Measurements from ENCODE around the gene CLCA4. TPM values are rescaled to one million over a fixed set of nuclear protein-coding genes. Genes with fewer than 3 reads are reported as not detected.

The CLCA4 gene
- total and polyA plus RNA-seq, 3 experiments from 2014 or later = not detected

- ChIA-PET CTCF (no interaction called here), POLR2A (no interaction called here)
- no peaks in the 10 kb centered on the region for H3K36me3 Mint-ChIP-seq
- H3K9me3 ChIP-seq (ENCODE audit: low read length) = no peaks in the 10 kb centered on the region
- H3K4me1 ChIP-seq (ENCODE audit: insufficient read depth, low read length) = no peaks in the 10 kb centered on the region
- H3K4me3 ChIP-seq (ENCODE audit: low read length) = no peak overlapping the region
- no peak overlapping the region for H3K27ac Mint-ChIP-seq
- no peaks in the 10 kb centered on the region for H3K9me3 Mint-ChIP-seq
- H3K27me3 ChIP-seq (ENCODE audit: insufficient read depth, low read length, poor library complexity, severe bottlenecking) = peaks cover 12% of the 10 kb centered on the region
- no peak for DNase-seq
- no peak overlapping the region for H3K4me3 Mint-ChIP-seq
- no peaks in the 10 kb centered on the region for H3K36me3 ChIP-seq (ENCODE audit: insufficient read depth, low read length)
- no peak overlapping the region for H3K27ac ChIP-seq (ENCODE audit: low read depth, low read length)
- no peaks in the 10 kb centered on the region for H3K4me1 Mint-ChIP-seq
- H3K27me3 Mint-ChIP-seq = peaks cover 11 to 54% of the 10 kb centered on the region in 2 donors
Measured at GRCh38 chr1:86541859-86542258, 5.0 kb upstream of the CLCA4 start.

- Mint-ChIP-seq H3K4me1 (no peaks in the 10 kb centered on the region), H3K4me3 (no peak overlapping the region), H3K9me3 (no peaks in the 10 kb centered on the region), H3K27me3 (peaks cover 11 to 49% of the 10 kb centered on the region in 2 donors), H3K27ac (no peak overlapping the region), H3K36me3 (no peaks in the 10 kb centered on the region)
- Histone ChIP-seq H3K4me1 (ENCODE audit: insufficient read depth, low read length) (no peaks in the 10 kb centered on the region), H3K36me3 (ENCODE audit: insufficient read depth, low read length) (no peaks in the 10 kb centered on the region), H3K9me3 (ENCODE audit: low read length) (no peaks in the 10 kb centered on the region), H3K27ac (ENCODE audit: low read depth, low read length) (no peak overlapping the region), H3K27me3 (ENCODE audit: insufficient read depth, low read length, poor library complexity, severe bottlenecking) (peaks cover 8% of the 10 kb centered on the region), H3K4me3 (ENCODE audit: low read length) (no peak overlapping the region)
- ChIA-PET CTCF (no interaction called here), POLR2A (no interaction called here)
- no peak for DNase-seq
Measured at GRCh38 chr1:86542631-86543030, 4.2 kb upstream of the CLCA4 start.

- no peaks in the 10 kb centered on the region for H3K36me3 ChIP-seq (ENCODE audit: insufficient read depth, low read length)
- peaks cover 5 to 7% of the 10 kb centered on the region in 2 donors for H3K27me3 Mint-ChIP-seq
- H3K4me1 ChIP-seq (ENCODE audit: insufficient read depth, low read length) = no peaks in the 10 kb centered on the region
- H3K27ac ChIP-seq (ENCODE audit: low read depth, low read length) = no peak overlapping the region
- H3K27me3 ChIP-seq (ENCODE audit: insufficient read depth, low read length, poor library complexity, severe bottlenecking) = peaks cover 4% of the 10 kb centered on the region
- no peaks in the 10 kb centered on the region for H3K9me3 ChIP-seq (ENCODE audit: low read length)
- CTCF ChIA-PET = no interaction called here
- H3K4me3 Mint-ChIP-seq = no peak overlapping the region
- no peaks in the 10 kb centered on the region for H3K9me3 Mint-ChIP-seq
- H3K36me3 Mint-ChIP-seq = no peaks in the 10 kb centered on the region
- H3K27ac Mint-ChIP-seq = no peak overlapping the region
- DNase-seq = no peak
- no peaks in the 10 kb centered on the region for H3K4me1 Mint-ChIP-seq
- POLR2A ChIA-PET = no interaction called here
- H3K4me3 ChIP-seq (ENCODE audit: low read length) = no peak overlapping the region
Measured at GRCh38 chr1:86548839-86549238, 2.0 kb downstream of the CLCA4 start.

DNA sequence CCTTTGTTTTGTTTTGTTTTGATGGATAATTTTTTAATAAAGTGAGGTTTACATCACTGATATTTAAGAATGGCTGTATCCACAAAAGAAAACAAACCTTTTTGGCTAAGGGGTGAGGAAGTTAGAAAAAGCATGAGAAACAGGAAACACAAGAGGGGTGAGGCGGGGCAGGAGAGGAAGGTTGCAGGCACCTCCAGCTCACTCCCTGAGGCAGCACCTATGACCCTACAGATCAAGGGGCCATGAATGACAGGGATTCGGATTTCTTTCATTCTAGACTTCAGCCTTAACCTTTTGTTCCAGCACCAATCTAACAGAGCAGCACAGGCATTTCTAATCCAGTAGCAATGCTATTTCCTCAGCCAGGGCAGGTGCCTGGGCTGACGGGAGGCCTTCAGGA, 4.4 kb downstream of the CLCA4 start:
- no peak for DNase-seq
- peaks cover 0 to 7% (median 0%) of the 10 kb centered on the region in 5 donors for H3K9me3 Mint-ChIP-seq
- Histone ChIP-seq H3K4me3 (ENCODE audit: low read length) (no peak overlapping the region), H3K4me1 (ENCODE audit: insufficient read depth, low read length) (no peaks in the 10 kb centered on the region), H3K27ac (ENCODE audit: low read depth, low read length) (no peak overlapping the region), H3K27me3 (ENCODE audit: insufficient read depth, low read length, poor library complexity, severe bottlenecking) (no peaks in the 10 kb centered on the region), H3K9me3 (ENCODE audit: low read length) (no peaks in the 10 kb centered on the region), H3K36me3 (ENCODE audit: insufficient read depth, low read length) (no peaks in the 10 kb centered on the region)
- peaks cover 0 to 2% of the 10 kb centered on the region in 2 donors for H3K27me3 Mint-ChIP-seq
- no peaks in the 10 kb centered on the region for H3K4me1 Mint-ChIP-seq
- ChIA-PET CTCF (no interaction called here), POLR2A (no interaction called here)
- no peak overlapping the region for H3K27ac Mint-ChIP-seq
- no peak overlapping the region for H3K4me3 Mint-ChIP-seq
- no peaks in the 10 kb centered on the region for H3K36me3 Mint-ChIP-seq

GRCh38 chr1:86552376-86552775, 5.5 kb downstream of the CLCA4 start:
- H3K27me3 Mint-ChIP-seq = peaks cover 4 to 8% of the 10 kb centered on the region in 2 donors
- no peaks in the 10 kb centered on the region for H3K36me3 ChIP-seq (ENCODE audit: insufficient read depth, low read length)
- CTCF ChIA-PET = no interaction called here
- H3K36me3 Mint-ChIP-seq = peaks cover 0 to 1% (median 0%) of the 10 kb centered on the region in 3 donors
- H3K9me3 Mint-ChIP-seq = peaks cover 0 to 9% (median 0%) of the 10 kb centered on the region in 5 donors
- DNase-seq = no peak
- H3K4me1 Mint-ChIP-seq = no peaks in the 10 kb centered on the region
- no peaks in the 10 kb centered on the region for H3K27me3 ChIP-seq (ENCODE audit: insufficient read depth, low read length, poor library complexity, severe bottlenecking)
- no peaks in the 10 kb centered on the region for H3K9me3 ChIP-seq (ENCODE audit: low read length)
- no peaks in the 10 kb centered on the region for H3K4me1 ChIP-seq (ENCODE audit: insufficient read depth, low read length)
- H3K27ac Mint-ChIP-seq = no peak overlapping the region
- H3K4me3 ChIP-seq (ENCODE audit: low read length) = no peak overlapping the region
- H3K4me3 Mint-ChIP-seq = no peak overlapping the region
- no peak overlapping the region for H3K27ac ChIP-seq (ENCODE audit: low read depth, low read length)
- POLR2A ChIA-PET = no interaction called here

- H3K27ac ChIP-seq (ENCODE audit: low read depth, low read length) = no peak overlapping the region
Measured at GRCh38 chr1:86557739-86558138, 10.9 kb downstream of the CLCA4 start.

GRCh38 chr1:86563849-86564248, 17.0 kb downstream of the CLCA4 start:
- Mint-ChIP-seq H3K9me3 (peaks cover 0 to 10% (median 6%) of the 10 kb centered on the region in 5 donors), H3K4me3 (no peak overlapping the region), H3K4me1 (no peaks in the 10 kb centered on the region), H3K27me3 (peaks cover 8 to 40% of the 10 kb centered on the region in 2 donors), H3K36me3 (peaks cover 0 to 3% (median 0%) of the 10 kb centered on the region in 3 donors), H3K27ac (no peak overlapping the region)
- Histone ChIP-seq H3K9me3 (ENCODE audit: low read length) (no peaks in the 10 kb centered on the region), H3K36me3 (ENCODE audit: insufficient read depth, low read length) (no peaks in the 10 kb centered on the region), H3K27ac (ENCODE audit: low read depth, low read length) (no peak overlapping the region), H3K27me3 (ENCODE audit: insufficient read depth, low read length, poor library complexity, severe bottlenecking) (no peaks in the 10 kb centered on the region), H3K4me3 (ENCODE audit: low read length) (no peak overlapping the region), H3K4me1 (ENCODE audit: insufficient read depth, low read length) (no peaks in the 10 kb centered on the region)
- ChIA-PET CTCF (no interaction called here), POLR2A (no interaction called here)
- no peak for DNase-seq

More at GRCh38 chr1:86557739-86558138, 10.9 kb downstream of the CLCA4 start:
- Histone ChIP-seq H3K9me3 (ENCODE audit: low read length) (no peaks in the 10 kb centered on the region), H3K4me3 (ENCODE audit: low read length) (no peak overlapping the region), H3K36me3 (ENCODE audit: insufficient read depth, low read length) (no peaks in the 10 kb centered on the region), H3K27me3 (ENCODE audit: insufficient read depth, low read length, poor library complexity, severe bottlenecking) (no peaks in the 10 kb centered on the region), H3K4me1 (ENCODE audit: insufficient read depth, low read length) (no peaks in the 10 kb centered on the region)
- Mint-ChIP-seq H3K9me3 (peaks cover 6 to 21% (median 14%) of the 10 kb centered on the region in 5 donors), H3K4me3 (no peak overlapping the region), H3K27ac (no peak overlapping the region), H3K27me3 (peaks cover 10 to 40% of the 10 kb centered on the region in 2 donors), H3K36me3 (peaks cover 0 to 9% (median 1%) of the 10 kb centered on the region in 3 donors), H3K4me1 (no peaks in the 10 kb centered on the region)
- DNase-seq = no peak
- ChIA-PET CTCF (no interaction called here), POLR2A (no interaction called here)

DNA sequence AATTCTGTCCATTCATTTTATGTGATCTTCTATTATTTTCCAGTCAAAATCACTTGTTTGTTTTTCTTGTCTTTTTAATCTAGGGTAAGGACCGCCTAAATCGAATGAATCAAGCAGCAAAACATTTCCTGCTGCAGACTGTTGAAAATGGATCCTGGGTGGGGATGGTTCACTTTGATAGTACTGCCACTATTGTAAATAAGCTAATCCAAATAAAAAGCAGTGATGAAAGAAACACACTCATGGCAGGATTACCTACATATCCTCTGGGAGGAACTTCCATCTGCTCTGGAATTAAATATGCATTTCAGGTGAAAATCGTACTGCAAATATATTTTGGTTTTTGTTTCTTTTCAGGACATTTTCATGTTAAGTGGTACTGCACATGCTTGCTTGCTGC, 20.5 kb downstream of the CLCA4 start:
- Mint-ChIP-seq H3K4me1 (no peaks in the 10 kb centered on the region), H3K27me3 (peaks cover 3 to 26% of the 10 kb centered on the region in 2 donors), H3K4me3 (no peak overlapping the region), H3K36me3 (no peaks in the 10 kb centered on the region), H3K9me3 (peaks cover 0 to 3% (median 0%) of the 10 kb centered on the region in 5 donors), H3K27ac (no peak overlapping the region)
- no peak overlapping the region for H3K27ac ChIP-seq (ENCODE audit: low read depth, low read length)
- ChIA-PET POLR2A (no interaction called here), CTCF (no interaction called here)
- H3K36me3 ChIP-seq (ENCODE audit: insufficient read depth, low read length) = no peaks in the 10 kb centered on the region
- DNase-seq = no peak
- H3K4me3 ChIP-seq (ENCODE audit: low read length) = no peak overlapping the region
- H3K4me1 ChIP-seq (ENCODE audit: insufficient read depth, low read length) = no peaks in the 10 kb centered on the region
- no peaks in the 10 kb centered on the region for H3K27me3 ChIP-seq (ENCODE audit: insufficient read depth, low read length, poor library complexity, severe bottlenecking)
- H3K9me3 ChIP-seq (ENCODE audit: low read length) = no peaks in the 10 kb centered on the region

GRCh38 chr1:86567878-86568277, 21.0 kb downstream of the CLCA4 start:
- H3K27ac Mint-ChIP-seq = no peak overlapping the region
- ChIA-PET POLR2A (no interaction called here), CTCF (no interaction called here)
- H3K4me1 ChIP-seq (ENCODE audit: insufficient read depth, low read length) = no peaks in the 10 kb centered on the region
- peaks cover 0 to 3% (median 0%) of the 10 kb centered on the region in 5 donors for H3K9me3 Mint-ChIP-seq
- H3K27me3 ChIP-seq (ENCODE audit: insufficient read depth, low read length, poor library complexity, severe bottlenecking) = no peaks in the 10 kb centered on the region
- no peak overlapping the region for H3K4me3 Mint-ChIP-seq
- no peak for DNase-seq
- no peak overlapping the region for H3K27ac ChIP-seq (ENCODE audit: low read depth, low read length)
- no peaks in the 10 kb centered on the region for H3K36me3 ChIP-seq (ENCODE audit: insufficient read depth, low read length)
- no peaks in the 10 kb centered on the region for H3K9me3 ChIP-seq (ENCODE audit: low read length)
- H3K4me3 ChIP-seq (ENCODE audit: low read length) = no peak overlapping the region
- H3K27me3 Mint-ChIP-seq = peaks cover 3 to 26% of the 10 kb centered on the region in 2 donors
- H3K36me3 Mint-ChIP-seq = no peaks in the 10 kb centered on the region
- H3K4me1 Mint-ChIP-seq = no peaks in the 10 kb centered on the region

All from CD8-positive, alpha-beta memory T cell (primary cell).